CD4-positive, alpha-beta T cell treated with Interferon gamma for 1 hour (primary cell): ENCODE results near the gene FBP1.

Experiments used
- DNase-seq: peaks from one replicate; pipeline ENCODE4 v3.0.0-alpha.2; 2020

FBP1 gene

GRCh38 chr9:94639061-94639998 lies at the start of gene FBP1:
TSS of gene FBP1 (minus strand) at chr9:94639518. CDS start at chr9:94639310, 208 bp downstream.
- DNase-seq, result peak; percentile 71

GRCh38 chr9:94687451-94687850 lies 48.1 kb upstream of the FBP1 start:
- no peak for DNase-seq

GRCh38 chr9:94685359-94685758 lies 46.0 kb upstream of the FBP1 start:
- DNase-seq, result no peak

- peak; percentile 57 for DNase-seq
Measured at GRCh38 chr9:94681508-94681907, 42.2 kb upstream of the FBP1 start.

- DNase-seq, result no peak
Measured at GRCh38 chr9:94680621-94681020, 41.3 kb upstream of the FBP1 start.

GRCh38 chr9:94680020-94680419 lies 40.7 kb upstream of the FBP1 start:
- no peak for DNase-seq

GRCh38 chr9:94679587-94679986 lies 40.3 kb upstream of the FBP1 start:
- no peak for DNase-seq

GRCh38 chr9:94677929-94678328 lies 38.6 kb upstream of the FBP1 start:
- DNase-seq, result no peak

- DNase-seq, result no peak
Measured at GRCh38 chr9:94676446-94677131, 37.3 kb upstream of the FBP1 start.

- no peak for DNase-seq
Measured at GRCh38 chr9:94675008-94675881, 35.9 kb upstream of the FBP1 start.

- DNase-seq, result no peak
Measured at GRCh38 chr9:94672811-94673487, 33.6 kb upstream of the FBP1 start.

GRCh38 chr9:94668928-94669729 lies 29.8 kb upstream of the FBP1 start:
- peak; percentile 50 for DNase-seq

- no peak for DNase-seq
Measured at GRCh38 chr9:94668418-94668927, 29.2 kb upstream of the FBP1 start.

GRCh38 chr9:94666364-94667099 lies 27.2 kb upstream of the FBP1 start:
- no peak for DNase-seq

- DNase-seq, result no peak
Measured at GRCh38 chr9:94665613-94666012, 26.3 kb upstream of the FBP1 start.

GRCh38 chr9:94664801-94665200 lies 25.5 kb upstream of the FBP1 start:
- no peak for DNase-seq

GRCh38 chr9:94663640-94664039 lies 24.3 kb upstream of the FBP1 start:
- DNase-seq, result no peak

GRCh38 chr9:94663140-94663539 lies 23.8 kb upstream of the FBP1 start:
- no peak for DNase-seq

- no peak for DNase-seq
Measured at GRCh38 chr9:94657021-94657725, 17.9 kb upstream of the FBP1 start.

- DNase-seq, result peak; percentile 74
Measured at GRCh38 chr9:94656200-94656599, 16.9 kb upstream of the FBP1 start.
